ENCODE results near the gene NUDT5. TPM values are rescaled to one million over a fixed set of nuclear protein-coding genes. Genes with fewer than 3 reads are reported as not detected.

NUDT5 gene
- total and polyA plus RNA-seq, 2 of the 13 experiments (the other 11 are each of a cell fraction or from before 2014, with no cell fraction given): 79.6 to 134 TPM

- in situ Hi-C loops (cut with HindIII; ENCODE audit: extremely low pct_ligation_motif_present, low pct_unique_long_range_greater_than_20kb): no loop called here
- H3K9ac ChIP-seq (ENCODE audit: insufficient read depth, low read depth, low read length): no peak overlapping the region
- 31% methylated on average over 4 of the region's 4 CpGs for WGBS (ENCODE audit: low lambda C conversion rate)
- H3K4me3 ChIP-seq (replicated peaks in 1 of 3; ENCODE audit: insufficient read depth in 1 of 3, low read depth in 2 of 3, low read length in 3 of 3): no peak overlapping the region
- no peaks in the 10 kb centered on the region for H3K27me3 ChIP-seq (ENCODE audit: control insufficient read depth in 1 of 2, insufficient read depth in 2 of 2, low read length in 2 of 2)
- ChIA-PET POLR2A (no interaction called here), CTCF (ENCODE audit: low intra/inter-chr PET ratio, low total read pairs) (no interaction called here)
- ATAC-seq: peak; percentile 42
- peak overlapping the region; percentile 74 for H3K27ac ChIP-seq (ENCODE audit: extremely low read length, insufficient read depth, low read length)
- H2AFZ ChIP-seq (ENCODE audit: low read length): no peak overlapping the region
- BruUV-seq (replicated peaks): no TSS peak
- peaks cover 51% of the 10 kb centered on the region for H3K4me1 ChIP-seq (ENCODE audit: insufficient read depth, low read length)
- DNase-seq (ENCODE audit: low spot score): peak; percentile 69
- peak; percentile 81 for FAIRE-seq
- peaks cover 6 to 35% of the 10 kb centered on the region in 2 experiments; a peak in 4 of 5 replicates for H3K36me3 ChIP-seq (replicated peaks in 1 of 2; ENCODE audit: control insufficient read depth in 1 of 2, insufficient read depth in 2 of 2, low read length in 2 of 2)
- H4K20me1 ChIP-seq (ENCODE audit: insufficient read depth, low read length): no peaks in the 10 kb centered on the region
- peaks cover 3% of the 10 kb centered on the region for H3K79me2 ChIP-seq (ENCODE audit: insufficient read depth, low read length)
- no peaks in the 10 kb centered on the region for H3K9me3 ChIP-seq (ENCODE audit: low read length)
- intact Hi-C loops (cut with micrococcal nuclease; ENCODE audit: unreplicated experiment): no loop called here
- H3K4me2 ChIP-seq (ENCODE audit: low read depth, low read length): peak overlapping the region; percentile 34
- no peak for TF ChIP-seq NFIB (CRISPR knock-in tag; IDR thresholded peaks at IDR 0.05; ENCODE audit: borderline replicate concordance)
- TF ChIP-seq ISL2 (CRISPR knock-in tag; IDR thresholded peaks at IDR 0.05): peak; percentile 42; the same call in 1 of the 2 replicates
- peak; percentile 60; the same call in 1 of the 2 replicates for TF ChIP-seq ZNF362 (CRISPR knock-in tag; IDR thresholded peaks at IDR 0.05; ENCODE audit: borderline replicate concordance)
- no peak for TF ChIP-seq MAFF (IDR thresholded peaks at IDR 0.05; ENCODE audit: low read depth, low read length)
- peak; percentile 69 for TF ChIP-seq CEBPG (CRISPR knock-in tag; IDR thresholded peaks at IDR 0.05)
- no peak for TF ChIP-seq E2F2 (CRISPR knock-in tag; IDR thresholded peaks at IDR 0.05; ENCODE audit: borderline replicate concordance)
- no peak for TF ChIP-seq ZNF768 (CRISPR knock-in tag; IDR thresholded peaks at IDR 0.05)
- TF ChIP-seq EP300 (IDR thresholded peaks at IDR 0.05; ENCODE audit: low read depth in 2 of 2, low read length in 2 of 2): peak in 1 of 2 experiments; percentile 25; a peak in 1 of 4 replicates
- TF ChIP-seq EP300 (CRISPR knock-in tag; IDR thresholded peaks at IDR 0.05; ENCODE audit: borderline replicate concordance): no peak; the same call in 1 of the 2 replicates
- TF ChIP-seq NR3C1 (CRISPR knock-in tag; IDR thresholded peaks at IDR 0.05): no peak
- no peak for TF ChIP-seq POGZ (CRISPR knock-in tag; IDR thresholded peaks at IDR 0.05)
- TF ChIP-seq CCDC6 (CRISPR knock-in tag; IDR thresholded peaks at IDR 0.05): no peak
- no peak for TF ChIP-seq ZNF382 (CRISPR knock-in tag; IDR thresholded peaks at IDR 0.05; ENCODE audit: borderline replicate concordance)
- no peak for TF ChIP-seq ZNF556 (CRISPR knock-in tag; IDR thresholded peaks at IDR 0.05; ENCODE audit: borderline replicate concordance)
- TF ChIP-seq ZNF253 (CRISPR knock-in tag; IDR thresholded peaks at IDR 0.05; ENCODE audit: borderline replicate concordance): no peak
- no peak for TF ChIP-seq RBM22 (optimal IDR thresholded peaks at IDR 0.05; ENCODE audit: low read length)
- no peak for TF ChIP-seq MZF1 (CRISPR knock-in tag; IDR thresholded peaks at IDR 0.05; ENCODE audit: borderline replicate concordance)
- TF ChIP-seq TCF7 (IDR thresholded peaks at IDR 0.05; ENCODE audit: low read depth): 0 out of 2 replicates have a peak, but pooled peaks have one; percentile 34
- TF ChIP-seq FOXA1 (IDR thresholded peaks at IDR 0.05): no peak
- 0 out of 2 replicates have a peak, but pooled peaks have one; percentile 43 for TF ChIP-seq FOXA1 (CRISPR knock-in tag; IDR thresholded peaks at IDR 0.05)
- TF ChIP-seq ZNF746 (CRISPR knock-in tag; IDR thresholded peaks at IDR 0.05): no peak
- TF ChIP-seq SALL1 (CRISPR knock-in tag; IDR thresholded peaks at IDR 0.05): peak; percentile 18; the same call in 1 of the 2 replicates
- no peak for TF ChIP-seq AKAP8 (CRISPR knock-in tag; IDR thresholded peaks at IDR 0.05)
- no peak for TF ChIP-seq ZNF678 (CRISPR knock-in tag; IDR thresholded peaks at IDR 0.05)
- TF ChIP-seq HDAC2 (CRISPR knock-in tag; IDR thresholded peaks at IDR 0.05): peak; percentile 51; the same call in 1 of the 2 replicates
- no peak for TF ChIP-seq ZBTB26 (CRISPR knock-in tag; IDR thresholded peaks at IDR 0.05; ENCODE audit: borderline replicate concordance)
Measured at GRCh38 chr10:12235796-12236195, 40.1 kb upstream of the NUDT5 start.

Data from HepG2 (cell line).